Activated CD4-positive, alpha-beta T cell treated with anti-CD3 and anti-CD28 coated beads, Interleukin-2, Interleukin-4, amounts not matched to agents 100 ng/mL and 50 ng/mL, durations not matched to agents 16 hours and 8 hours (primary cell): ENCODE data around the gene CDK8.
A peak's percentile ranks its signal among the peaks of the same experiment; 100 is the strongest.

Experiments used
- DNase-seq: peaks from one replicate; pipeline ENCODE4 v3.0.0-alpha.2; 2020; ENCODE audit warnings: low spot score

The CDK8 gene

DNA sequence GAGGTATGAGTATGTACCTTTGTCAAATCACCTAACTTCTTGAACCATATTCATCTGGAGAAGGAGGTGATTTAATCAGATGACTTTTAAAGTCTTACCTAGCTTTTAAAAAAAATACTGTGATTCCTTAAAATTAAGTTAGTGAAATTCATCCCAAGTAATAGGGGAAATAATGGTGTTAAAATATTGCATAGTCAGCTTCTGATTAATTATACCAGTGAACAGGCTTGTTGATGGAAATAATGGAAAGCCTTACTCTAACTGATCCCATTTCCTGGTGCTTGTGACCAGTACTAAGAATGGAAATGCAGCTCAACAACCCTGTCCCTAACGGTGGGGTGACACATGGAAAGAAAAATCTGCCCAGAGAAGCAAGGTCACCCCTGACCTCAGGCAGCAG, 130.7 kb downstream of the CDK8 start:
- no peak for DNase-seq

DNA sequence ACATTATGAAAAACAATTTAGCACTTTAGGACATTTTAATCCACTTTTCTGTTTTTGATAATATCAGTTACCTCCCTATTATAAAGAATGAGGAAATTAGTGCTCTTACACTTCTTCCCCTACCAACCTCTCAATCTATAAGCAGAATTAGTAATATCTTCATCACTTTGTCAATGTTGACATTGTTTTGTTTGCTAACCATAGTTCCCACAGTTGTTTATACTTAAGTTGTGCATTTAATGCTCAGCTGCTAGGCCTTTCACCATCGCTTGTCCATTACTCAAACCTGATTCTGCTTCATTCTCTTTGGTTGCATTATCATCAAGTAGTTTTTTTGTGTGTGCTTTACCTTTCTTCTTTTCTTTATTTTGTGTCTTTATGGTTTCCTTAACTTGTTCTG, 132.1 kb downstream of the CDK8 start:
- DNase-seq = no peak

DNA sequence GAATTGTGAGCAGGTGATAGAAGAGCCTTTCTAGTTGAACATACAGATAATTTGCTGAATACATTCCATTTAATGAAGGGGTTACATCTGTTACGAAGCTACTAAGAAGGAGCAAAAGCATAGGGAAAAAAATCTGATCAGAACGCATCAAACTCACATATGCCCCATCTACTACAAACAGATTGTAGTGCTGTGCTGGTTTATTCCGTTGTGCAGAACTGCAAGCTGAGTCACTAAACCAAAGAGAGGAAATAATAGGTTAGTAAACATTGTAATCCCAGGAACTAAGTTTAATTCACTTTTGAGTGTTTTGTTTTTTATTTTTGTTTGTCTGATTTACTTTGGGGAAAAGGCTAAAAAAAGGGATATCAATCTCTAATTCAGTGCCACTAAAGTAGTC, 136.3 kb downstream of the CDK8 start:
- DNase-seq = no peak

GRCh38 chr13:26400545-26400944, 146.6 kb downstream of the CDK8 start:
- DNase-seq = peak; percentile 23

DNA sequence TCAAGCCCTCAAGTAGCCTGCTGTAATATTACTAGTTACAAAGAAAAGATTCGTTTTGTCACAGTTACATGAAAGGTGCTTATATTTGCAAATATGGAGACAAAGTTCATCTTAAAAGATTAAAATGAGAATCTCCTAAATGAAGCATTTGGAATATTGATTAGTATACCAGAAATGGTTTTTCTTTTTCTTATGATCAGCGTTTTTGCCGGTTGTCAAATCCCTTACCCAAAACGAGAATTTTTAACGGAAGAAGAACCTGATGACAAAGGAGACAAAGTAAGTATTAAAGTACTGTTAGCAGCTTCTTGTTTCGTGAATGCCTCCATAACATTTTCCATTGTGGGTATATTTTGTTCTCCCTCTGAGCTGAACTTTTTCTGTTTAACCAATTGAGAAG, 147.1 kb downstream of the CDK8 start:
- DNase-seq = no peak

- DNase-seq = no peak
Measured at GRCh38 chr13:26401578-26402021, 147.7 kb downstream of the CDK8 start.

- no peak for DNase-seq
Measured at GRCh38 chr13:26406791-26407190, 152.9 kb downstream of the CDK8 start.

GRCh38 chr13:26411206-26411605, 157.3 kb downstream of the CDK8 start:
- no peak for DNase-seq

DNA sequence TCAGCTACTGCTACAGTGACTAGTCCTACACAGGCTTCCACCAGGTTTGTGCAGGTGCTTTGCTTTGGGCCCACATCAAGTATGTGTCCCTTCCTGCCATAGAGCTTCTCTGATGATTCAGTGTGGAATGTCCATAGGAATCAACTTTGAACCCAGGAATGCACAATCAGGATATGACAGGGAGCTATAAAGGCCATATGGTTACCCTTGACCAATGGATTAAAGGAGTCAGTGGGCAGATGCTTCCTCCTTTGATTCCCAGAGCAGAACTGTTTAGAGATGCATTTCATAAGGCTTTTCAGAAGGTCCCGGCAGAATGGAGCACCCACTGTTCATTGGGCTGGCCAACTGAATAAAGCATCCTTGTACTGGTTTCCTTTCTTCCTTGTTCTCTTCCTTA, 158.3 kb downstream of the CDK8 start:
- no peak for DNase-seq

DNA sequence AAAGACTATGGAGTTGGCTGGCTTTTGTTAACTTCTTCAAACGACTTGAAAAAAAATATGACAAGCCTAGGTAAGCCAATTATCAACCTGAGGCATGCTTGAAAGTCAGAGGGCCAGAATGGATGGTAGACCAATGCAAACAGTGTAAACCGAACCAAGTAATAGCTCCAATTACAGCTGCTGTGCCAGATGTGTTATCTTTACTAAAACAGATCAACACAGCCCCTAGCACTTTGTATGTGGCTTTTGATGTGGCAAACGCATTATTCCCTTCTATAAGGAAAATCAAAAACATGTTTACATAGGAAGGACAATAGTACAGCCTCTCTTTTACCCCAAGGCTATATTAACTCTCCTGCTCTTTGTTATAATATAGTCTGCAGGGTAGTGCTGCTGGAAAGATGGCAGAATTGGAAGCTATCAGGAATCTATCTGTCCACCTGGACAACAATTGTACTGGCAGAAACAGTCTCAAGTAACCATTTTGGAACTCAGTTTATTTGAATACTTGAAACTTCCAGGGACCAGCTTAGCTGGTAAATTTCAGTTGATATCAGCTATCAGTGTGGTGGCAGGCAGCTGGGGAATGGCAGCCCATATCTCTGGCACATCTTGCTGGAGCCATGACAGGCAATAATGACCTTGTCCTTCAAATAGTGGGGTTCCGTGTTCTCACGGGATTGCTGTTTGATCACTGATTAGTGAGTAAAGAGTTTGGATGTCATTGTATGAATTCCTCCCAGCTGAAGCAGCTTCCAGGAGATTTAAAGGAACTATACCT, 159.2 kb downstream of the CDK8 start:
- no peak for DNase-seq

- no peak for DNase-seq
Measured at GRCh38 chr13:26420282-26420960, 166.5 kb downstream of the CDK8 start.

DNA sequence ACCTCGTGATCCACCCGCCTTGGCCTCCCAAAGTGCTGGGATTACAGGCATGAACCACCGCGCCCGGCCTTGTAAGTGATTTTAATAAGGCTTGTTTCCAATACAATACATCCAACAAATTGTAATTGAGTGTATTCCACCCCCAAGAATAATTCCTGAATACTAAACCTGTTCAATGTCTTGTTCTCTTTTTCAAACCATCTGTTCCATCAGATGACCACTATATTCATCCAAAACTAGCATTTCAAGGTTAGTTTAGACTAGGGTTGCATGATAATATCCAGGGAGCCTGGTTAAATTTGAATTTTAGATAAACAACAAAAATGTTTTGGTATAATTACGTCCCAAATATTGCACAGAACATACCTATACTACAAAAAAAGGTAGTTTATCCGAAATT, 168.1 kb downstream of the CDK8 start:
- DNase-seq = no peak

GRCh38 chr13:26423629-26424028, 169.7 kb downstream of the CDK8 start:
- DNase-seq = no peak

- no peak for DNase-seq
Measured at GRCh38 chr13:26424181-26424580, 170.3 kb downstream of the CDK8 start.

- no peak for DNase-seq
Measured at GRCh38 chr13:26425443-26426358, 171.8 kb downstream of the CDK8 start.

- DNase-seq = no peak
Measured at GRCh38 chr13:26433776-26434175, 179.8 kb downstream of the CDK8 start.

DNA sequence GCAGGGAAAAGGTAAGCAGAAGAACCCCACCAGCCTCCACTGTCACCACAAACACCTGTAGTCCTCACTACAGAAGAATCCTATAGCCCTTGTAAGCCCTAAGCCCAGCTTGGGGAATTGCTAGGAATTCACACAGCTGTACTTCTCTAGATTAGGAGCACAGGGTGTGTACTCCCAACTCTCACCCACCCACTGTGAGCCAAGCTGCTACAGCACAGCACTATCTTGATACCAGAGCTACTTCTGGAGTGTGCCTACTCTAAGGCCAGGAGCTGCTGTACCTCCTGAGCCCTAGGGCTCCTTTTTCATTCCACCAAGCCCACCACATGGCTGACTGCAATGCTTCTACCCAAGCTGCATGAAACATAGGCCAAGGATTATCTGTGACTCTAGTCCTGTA, 181.2 kb downstream of the CDK8 start:
- DNase-seq = no peak

GRCh38 chr13:26435646-26436045, 181.7 kb downstream of the CDK8 start:
- no peak for DNase-seq

- DNase-seq = no peak
Measured at GRCh38 chr13:26436914-26437313, 183.0 kb downstream of the CDK8 start.

DNA sequence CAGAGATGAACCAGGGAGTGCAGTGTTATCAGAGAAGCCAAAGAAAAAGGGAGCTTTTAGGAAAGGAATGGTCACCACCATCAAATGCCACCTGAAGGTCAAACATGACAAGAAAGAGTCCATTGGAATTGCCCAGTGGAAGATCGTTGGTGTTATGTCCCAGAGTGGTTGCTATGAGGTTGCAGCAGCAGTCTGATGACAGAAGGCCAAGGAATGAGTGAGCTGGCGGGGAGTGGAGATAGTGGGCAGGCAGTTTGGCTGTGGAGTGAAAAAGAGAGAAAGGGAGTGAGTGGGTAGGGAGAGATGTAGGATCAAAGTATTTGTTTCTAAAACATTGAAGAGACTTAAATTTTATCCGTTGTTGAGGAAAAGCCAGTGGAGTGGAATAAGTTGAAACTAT, 186.2 kb downstream of the CDK8 start:
- no peak for DNase-seq

- no peak for DNase-seq
Measured at GRCh38 chr13:26441476-26441875, 187.5 kb downstream of the CDK8 start.

DNA sequence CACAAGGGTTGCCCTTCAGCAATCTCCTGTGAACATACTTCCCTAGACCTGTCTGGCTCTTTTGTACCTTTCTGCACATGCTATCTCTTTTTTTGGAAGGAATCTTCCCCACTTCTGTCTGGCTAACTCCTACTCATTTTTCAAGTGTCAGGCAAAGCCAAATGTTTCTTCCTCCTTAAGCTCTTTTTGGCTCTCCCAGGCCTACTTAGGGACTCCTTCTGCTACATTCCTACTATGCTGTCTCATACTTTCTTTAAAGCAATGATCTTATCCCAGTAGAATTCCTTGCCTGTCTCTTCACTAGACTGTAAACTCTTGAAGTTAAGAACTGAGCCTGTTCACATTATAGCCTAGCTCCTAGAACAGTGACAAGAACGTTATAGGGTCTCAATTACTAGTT, 188.6 kb downstream of the CDK8 start:
- no peak for DNase-seq

GRCh38 chr13:26445092-26445491, 191.2 kb downstream of the CDK8 start:
- DNase-seq = no peak
